Chondrocyte (in vitro differentiated cells): ENCODE results near the gene DNAH1. TPM values are rescaled to one million over a fixed set of nuclear protein-coding genes. Genes with fewer than 3 reads are reported as not detected.

ENCODE experiments used
- DNase-seq: peaks from one replicate; pipeline ENCODE4 v3.0.0; 2021; ENCODE audit warnings: mixed read lengths, low spot score
- H3K27ac Mint-ChIP-seq: one replicate; pipeline ENCODE4 v1.8.0; 2021; ENCODE audit warnings: mild to moderate bottlenecking, moderate library complexity, mixed read lengths; ENCODE audit not compliant: unreplicated experiment
- H3K27me3 Mint-ChIP-seq: 2 replicates; pipeline ENCODE4 v1.8.0; 2021; ENCODE audit warnings: low read depth, mixed read lengths
- H3K36me3 Mint-ChIP-seq: 2 replicates; pipeline ENCODE4 v1.8.0; 2021; ENCODE audit warnings: low read depth, mixed read lengths
- H3K4me1 Mint-ChIP-seq: 2 replicates; pipeline ENCODE4 v1.8.0; 2021; ENCODE audit warnings: low read depth, mild to moderate bottlenecking, mixed read lengths
- H3K4me3 Mint-ChIP-seq: one replicate; pipeline ENCODE4 v1.8.0; 2021; ENCODE audit warnings: mild to moderate bottlenecking, moderate library complexity, mixed read lengths; ENCODE audit not compliant: unreplicated experiment
- H3K9me3 Mint-ChIP-seq: 2 replicates; pipeline ENCODE4 v1.8.0; 2021; ENCODE audit warnings: low read depth, mixed read lengths
- CTCF ChIP-seq: fragments of 200-600 bp; sonication (generic); IDR thresholded peaks from 2 replicates; pipeline ENCODE4 v1.5.0; 2021; ENCODE audit warnings: antibody characterized with exemption, mild to moderate bottlenecking, moderate library complexity
- total RNA-seq: library from RNA; stranded (reverse); gene quantifications from 3 replicates; pipeline ENCODE4 v1.2.1, GENCODE V29; 2021

The DNAH1 gene
- total RNA-seq, 1 donor from 2014 or later = 5.0 TPM

GRCh38 chr3:52315006-52315405 is 1.1 kb upstream of the DNAH1 start:
- Mint-ChIP-seq H3K4me1 (peaks cover 4% of the 10 kb centered on the region), H3K27ac (no peak overlapping the region), H3K27me3 (peaks cover 3% of the 10 kb centered on the region), H3K36me3 (no peaks in the 10 kb centered on the region), H3K9me3 (no peaks in the 10 kb centered on the region), H3K4me3 (no peak overlapping the region)
- no peak for TF ChIP-seq CTCF
- DNase-seq = no peak

GRCh38 chr3:52317208-52318000 is 1.3 kb downstream of the DNAH1 start:
- TF ChIP-seq CTCF = no peak
- DNase-seq = peak; percentile 81
- no peak overlapping the region for H3K27ac Mint-ChIP-seq
- peaks cover 3% of the 10 kb centered on the region for H3K27me3 Mint-ChIP-seq
- no peaks in the 10 kb centered on the region for H3K9me3 Mint-ChIP-seq
- peak overlapping the region; percentile 58 for H3K4me3 Mint-ChIP-seq
- H3K36me3 Mint-ChIP-seq = no peaks in the 10 kb centered on the region
- H3K4me1 Mint-ChIP-seq = peaks cover 4% of the 10 kb centered on the region

- Mint-ChIP-seq H3K4me1 (peaks cover 4% of the 10 kb centered on the region), H3K4me3 (no peak overlapping the region), H3K27me3 (peaks cover 3% of the 10 kb centered on the region), H3K27ac (no peak overlapping the region), H3K9me3 (no peaks in the 10 kb centered on the region), H3K36me3 (peaks cover 3% of the 10 kb centered on the region)
- DNase-seq = peak; percentile 75
- TF ChIP-seq CTCF = no peak
Observed at GRCh38 chr3:52318186-52318816, 2.2 kb downstream of the DNAH1 start.

- H3K4me1 Mint-ChIP-seq = peaks cover 4% of the 10 kb centered on the region
- H3K9me3 Mint-ChIP-seq = no peaks in the 10 kb centered on the region
- peaks cover 3% of the 10 kb centered on the region for H3K27me3 Mint-ChIP-seq
- DNase-seq = peak; percentile 64
- H3K4me3 Mint-ChIP-seq = no peak overlapping the region
- TF ChIP-seq CTCF = no peak
- H3K27ac Mint-ChIP-seq = no peak overlapping the region
- H3K36me3 Mint-ChIP-seq = peaks cover 3% of the 10 kb centered on the region
Observed at GRCh38 chr3:52319921-52320595, 3.9 kb downstream of the DNAH1 start.

- Mint-ChIP-seq H3K4me1 (peaks cover 4% of the 10 kb centered on the region), H3K36me3 (peaks cover 3% of the 10 kb centered on the region), H3K4me3 (no peak overlapping the region), H3K27me3 (peaks cover 3% of the 10 kb centered on the region), H3K27ac (no peak overlapping the region), H3K9me3 (no peaks in the 10 kb centered on the region)
- no peak for DNase-seq
- TF ChIP-seq CTCF = no peak
Observed at GRCh38 chr3:52321481-52321880, 5.4 kb downstream of the DNAH1 start.
